Measurements from ENCODE around the gene ZNF33A.

Gene ZNF33A

GRCh38 chr10:38093816-38094157 lies 83.3 kb downstream of the ZNF33A start:
- TF ChIP-seq CTCF (IDR thresholded peaks at IDR 0.05; ENCODE audit: low read depth, low read length): no peak
- no peak for DNase-seq (ENCODE audit: extremely low read depth, low read depth)

GRCh38 chr10:38094158-38094926 lies 83.9 kb downstream of the ZNF33A start, which contains the start of gene ZNF37A:
ZNF37A (plus strand) TSS chr10:38094337; CDS start chr10:38096618, 2,281 bp downstream.
- peak; percentile 88 for DNase-seq (ENCODE audit: extremely low read depth, low read depth)
- TF ChIP-seq CTCF (IDR thresholded peaks at IDR 0.05; ENCODE audit: low read depth, low read length): no peak

GRCh38 chr10:38094927-38095574 lies 84.6 kb downstream of the ZNF33A start:
- no peak for DNase-seq (ENCODE audit: extremely low read depth, low read depth)
- TF ChIP-seq CTCF (IDR thresholded peaks at IDR 0.05; ENCODE audit: low read depth, low read length): no peak

GRCh38 chr10:38102880-38103279 lies 92.4 kb downstream of the ZNF33A start:
- DNase-seq (ENCODE audit: extremely low read depth, low read depth): no peak
- TF ChIP-seq CTCF (IDR thresholded peaks at IDR 0.05; ENCODE audit: low read depth, low read length): no peak

GRCh38 chr10:38103756-38104155 lies 93.3 kb downstream of the ZNF33A start:
- no peak for TF ChIP-seq CTCF (IDR thresholded peaks at IDR 0.05; ENCODE audit: low read depth, low read length)

GRCh38 chr10:38112159-38112558 lies 101.7 kb downstream of the ZNF33A start:
- TF ChIP-seq CTCF (IDR thresholded peaks at IDR 0.05; ENCODE audit: low read depth, low read length): no peak
- DNase-seq (ENCODE audit: extremely low read depth, low read depth): no peak

More at GRCh38 chr10:38103756-38104155, 93.3 kb downstream of the ZNF33A start:
- no peak for DNase-seq (ENCODE audit: extremely low read depth, low read depth)

Data from AG09319 (cell line).